Globus pallidus (tissue), 1 donor: ENCODE results near the gene ARMC9.
"Not testable (repeated sequence)": the region's sequence is repeated elsewhere in the genome, so short reads cannot be mapped to it uniquely, and the experiment has no call there.

ENCODE experiments used
- DNase-seq: peaks from one replicate; pipeline ENCODE4 v3.0.0-alpha.2; 2015; ENCODE audit warnings: low spot score

Gene ARMC9

GRCh38 chr2:231241755-231242507, 43.5 kb downstream of the ARMC9 start:
- DNase-seq: peak; percentile 20

DNA sequence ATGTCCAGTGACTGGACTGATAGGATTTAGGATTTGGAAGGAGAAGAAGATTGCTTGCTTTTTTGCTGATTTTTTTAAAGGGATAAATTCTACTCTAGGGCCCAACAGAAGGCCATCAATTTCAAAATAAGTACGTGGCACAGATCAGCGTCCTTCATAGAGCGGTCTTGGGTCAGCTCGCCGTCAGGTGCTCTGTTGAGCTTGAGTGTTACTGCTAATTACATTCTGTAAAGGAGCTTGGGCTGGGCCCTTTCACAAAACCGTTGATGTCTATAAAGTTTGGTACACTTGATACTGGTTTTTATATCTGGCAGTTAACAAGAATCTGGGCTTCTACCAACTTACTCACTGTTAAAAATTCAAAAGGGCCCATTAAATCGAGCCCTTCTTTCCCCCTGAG, 45.4 kb downstream of the ARMC9 start:
- no peak for DNase-seq

DNA sequence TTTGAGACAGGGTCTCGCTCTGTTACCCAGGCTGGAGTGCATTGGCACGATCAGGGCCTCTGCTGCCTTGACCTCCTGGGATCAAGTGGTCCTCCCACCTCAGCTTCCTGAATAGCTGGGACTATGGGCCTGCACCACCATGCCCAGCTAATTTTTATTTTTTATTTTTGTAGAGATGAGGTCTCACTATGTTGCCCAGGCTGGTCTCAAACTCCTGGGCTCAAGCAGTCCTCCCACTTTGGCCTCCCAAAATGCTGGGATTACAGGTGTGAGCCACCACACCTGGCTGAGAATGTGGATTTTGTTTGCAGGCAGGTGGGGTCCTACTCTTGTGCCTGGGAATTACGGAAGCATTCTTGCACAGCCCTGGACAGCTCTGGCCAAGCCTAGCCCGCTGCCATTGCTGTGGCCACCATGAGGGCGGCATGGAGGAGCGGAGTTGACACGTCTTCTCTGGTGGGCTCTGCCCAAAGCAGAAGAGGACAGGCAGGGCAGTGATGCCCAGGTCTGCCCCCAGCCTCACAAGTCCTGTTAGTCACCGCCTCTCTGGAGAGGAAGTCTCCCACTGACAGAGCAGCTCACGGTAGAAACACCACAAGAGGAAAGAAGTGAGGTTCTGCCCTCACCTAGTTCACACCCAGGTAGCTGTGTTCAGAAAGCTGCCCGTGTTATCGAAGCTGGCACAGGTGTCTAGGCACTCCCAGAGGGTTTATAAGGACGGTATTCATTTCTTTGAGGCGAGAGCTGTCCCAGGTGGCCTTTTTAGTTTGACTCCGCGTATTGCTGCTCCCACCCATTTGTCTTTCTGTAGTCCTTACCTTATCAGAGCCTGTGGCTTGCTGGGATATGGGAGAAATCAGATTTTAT, 46.2 kb downstream of the ARMC9 start:
- DNase-seq: no peak

DNA sequence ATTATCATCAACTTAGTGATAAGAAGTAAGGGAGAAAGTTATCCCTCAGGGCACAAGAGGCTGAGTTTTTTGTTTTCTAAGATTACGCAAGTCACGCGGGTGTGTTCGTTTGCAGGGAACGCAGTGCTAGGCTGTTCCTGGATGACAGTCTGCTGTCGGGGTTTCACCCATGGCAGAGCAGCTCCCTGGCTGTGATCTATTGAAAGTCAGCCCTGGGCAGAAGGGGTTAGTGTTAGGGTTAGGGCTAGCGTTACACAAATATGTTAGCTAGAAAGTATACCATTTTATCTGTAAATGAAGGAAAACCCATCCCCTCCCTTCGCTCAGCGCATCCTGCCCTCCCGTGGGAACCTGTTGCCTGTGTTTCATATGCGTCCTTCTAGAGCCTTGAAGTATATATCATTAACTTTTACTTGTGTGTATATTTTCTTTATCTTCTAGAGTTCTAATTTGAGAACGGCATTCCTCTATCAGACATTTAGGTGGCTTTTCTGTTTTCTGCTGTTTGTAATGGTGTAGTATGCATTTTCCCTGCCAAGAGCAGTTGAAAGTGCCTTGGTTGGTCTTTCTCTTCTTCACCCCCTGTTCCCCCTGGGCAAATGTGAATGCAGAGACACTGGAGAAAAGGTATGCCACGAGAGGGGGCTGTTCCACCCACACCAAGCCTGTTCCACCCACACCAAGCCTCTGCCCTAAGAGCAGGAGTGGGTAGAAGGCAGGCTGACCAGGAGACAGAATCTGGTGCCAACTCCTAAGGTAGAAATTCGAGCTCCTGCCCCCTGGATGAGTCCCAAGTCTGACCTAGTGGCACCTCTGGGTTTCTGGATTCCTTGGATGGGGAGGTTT, 47.0 kb downstream of the ARMC9 start:
- no peak for DNase-seq

DNA sequence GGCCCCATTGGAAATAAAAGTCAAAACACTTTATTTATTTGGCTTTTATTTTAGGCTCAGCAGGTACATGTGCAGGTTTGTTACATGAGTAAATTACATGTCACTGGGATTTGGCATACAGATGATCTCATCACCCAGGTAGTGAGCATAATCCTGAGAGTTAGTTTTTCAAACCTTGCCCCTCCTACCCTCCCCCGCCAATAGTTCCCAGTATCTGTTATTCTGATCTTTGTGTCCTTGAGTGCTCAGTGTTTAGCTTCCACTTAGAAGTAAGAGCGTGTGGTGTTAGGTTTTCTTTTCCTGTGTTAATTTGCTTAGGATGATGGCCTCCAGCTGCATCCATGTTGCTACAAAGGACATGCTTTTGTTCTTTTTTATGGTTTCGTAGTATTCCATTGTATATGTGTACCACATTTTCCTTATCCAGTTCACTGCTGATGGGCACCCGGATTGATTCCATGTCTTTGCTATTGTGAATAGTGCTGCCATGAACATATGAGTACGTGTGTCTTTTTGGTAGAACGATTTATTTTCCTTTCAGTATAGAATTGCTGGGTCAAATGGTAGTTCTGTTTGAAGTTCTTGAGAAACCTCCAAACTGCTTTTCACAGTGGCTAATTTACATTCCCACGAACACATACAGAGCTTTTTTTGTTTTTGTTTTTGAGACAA, 47.9 kb downstream of the ARMC9 start:
- no peak for DNase-seq

GRCh38 chr2:231250146-231250545, 51.7 kb downstream of the ARMC9 start:
- DNase-seq: no peak

DNA sequence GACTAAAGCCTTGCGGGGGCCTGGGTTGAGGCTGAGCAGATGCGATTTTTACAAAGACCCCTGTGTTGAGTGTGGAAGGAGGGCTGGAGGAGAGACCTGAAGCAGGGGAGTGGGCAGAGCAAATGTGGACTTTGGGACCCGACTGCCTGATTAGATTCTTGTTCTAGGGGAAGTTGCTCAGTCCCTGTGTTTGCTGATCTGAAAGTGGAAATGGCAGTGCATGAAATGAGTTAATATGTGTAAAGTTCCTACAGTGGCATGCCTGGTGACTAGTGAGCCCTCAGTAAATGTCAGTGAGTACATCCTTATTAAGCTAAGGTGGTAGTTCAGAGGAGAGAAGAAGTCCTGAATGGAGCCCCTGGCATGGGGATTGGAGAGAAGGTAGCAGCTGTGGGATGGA, 52.3 kb downstream of the ARMC9 start:
- no peak for DNase-seq

GRCh38 chr2:231253292-231253691, 54.9 kb downstream of the ARMC9 start:
- not testable (repeated sequence) for DNase-seq

GRCh38 chr2:231256494-231256893, 58.1 kb downstream of the ARMC9 start:
- DNase-seq: no peak

- no peak for DNase-seq
These were observed 59.3 kb downstream of the ARMC9 start for GRCh38 chr2:231257763-231258162.

GRCh38 chr2:231258701-231259100, 60.3 kb downstream of the ARMC9 start:
- no peak for DNase-seq

DNA sequence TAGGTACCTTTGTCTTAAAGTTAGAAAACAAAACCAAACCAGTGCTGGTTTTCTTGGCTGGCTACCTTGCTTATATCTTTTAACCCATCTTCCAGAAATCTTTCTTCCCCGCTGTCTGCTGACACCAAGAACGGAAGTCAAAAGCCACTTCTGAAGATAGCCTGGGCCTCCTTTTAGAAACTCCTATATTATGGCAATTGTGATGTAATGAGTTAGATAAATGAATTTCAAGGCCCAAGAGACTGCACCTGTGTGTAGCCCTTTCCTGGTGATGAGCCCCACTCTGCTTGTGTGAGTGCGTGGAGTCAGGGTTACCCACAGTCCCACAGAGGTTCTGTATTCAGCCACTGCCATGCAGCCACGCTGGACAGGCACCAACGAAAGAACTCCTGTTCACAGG, 60.7 kb downstream of the ARMC9 start:
- DNase-seq: no peak

DNA sequence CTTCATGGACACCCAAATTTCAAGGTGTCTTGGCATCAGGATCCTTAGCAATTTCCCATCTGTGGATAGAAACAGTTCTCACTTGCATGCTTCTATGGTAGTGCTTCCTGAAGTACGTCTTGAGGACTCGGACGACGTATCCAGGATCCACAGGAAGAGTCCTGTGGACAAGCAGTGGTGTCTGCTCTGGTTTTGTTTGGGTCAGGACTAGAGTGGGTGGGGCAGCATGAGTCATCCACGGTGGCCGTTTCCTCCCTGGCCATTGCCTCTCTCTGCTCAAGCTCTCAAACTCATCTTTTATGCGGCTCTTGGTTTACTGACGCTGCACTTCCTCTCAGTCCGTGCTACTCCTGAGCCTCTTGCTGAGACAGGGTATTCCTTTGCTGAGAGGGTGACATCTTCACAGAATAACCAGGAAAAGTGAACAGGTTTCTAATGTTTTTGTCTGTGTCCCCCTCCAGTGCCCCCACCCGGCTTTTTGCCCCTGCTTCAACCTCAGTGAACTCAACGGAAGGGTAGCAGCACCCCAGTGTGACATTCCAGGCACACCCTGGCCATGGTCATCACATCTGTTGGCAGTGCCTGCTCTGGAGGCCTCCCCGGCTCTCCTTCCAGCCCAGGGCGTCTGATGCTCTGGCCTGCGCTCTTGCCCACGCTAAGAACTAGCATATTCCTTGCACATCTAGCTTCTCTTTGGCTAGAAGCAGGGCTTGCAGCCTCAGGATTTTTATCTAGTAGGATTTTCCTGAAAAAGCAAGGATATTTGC, 62.2 kb downstream of the ARMC9 start:
- DNase-seq: no peak

DNA sequence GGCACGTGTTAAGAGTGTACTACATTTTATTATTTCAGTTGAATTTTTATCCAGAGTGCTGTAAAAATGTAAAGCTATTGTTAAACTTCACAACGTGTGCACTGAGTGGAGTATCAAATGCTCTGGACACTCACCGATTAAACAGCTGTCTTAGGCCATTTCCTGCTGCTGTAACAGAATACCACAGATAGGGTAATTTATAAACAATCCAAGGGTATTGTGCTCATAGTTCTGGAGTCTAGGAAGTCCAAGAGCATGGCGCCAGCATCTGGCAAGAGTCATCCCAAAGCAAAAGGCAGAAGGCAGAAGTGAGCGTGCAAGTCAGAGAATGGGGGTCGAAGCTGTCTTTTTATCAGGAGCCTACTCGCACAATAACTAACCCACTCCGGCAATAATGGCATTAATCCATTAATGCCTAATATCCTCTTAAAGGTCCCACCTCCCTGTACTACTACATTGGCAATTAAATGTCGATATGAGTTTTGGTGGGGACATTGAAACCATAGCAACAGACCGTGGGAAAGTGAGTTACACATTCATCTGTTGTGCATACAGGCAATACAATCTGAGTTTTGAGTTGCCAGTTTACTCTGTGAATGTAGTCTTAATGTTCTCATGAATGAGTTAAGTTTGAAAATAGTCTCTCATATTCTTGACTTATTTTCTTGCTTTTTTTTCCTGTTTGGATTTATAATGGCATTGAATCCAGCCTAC, 64.8 kb downstream of the ARMC9 start:
- DNase-seq: no peak

- no peak for DNase-seq
These were observed 72.0 kb downstream of the ARMC9 start for GRCh38 chr2:231270221-231271114.

DNA sequence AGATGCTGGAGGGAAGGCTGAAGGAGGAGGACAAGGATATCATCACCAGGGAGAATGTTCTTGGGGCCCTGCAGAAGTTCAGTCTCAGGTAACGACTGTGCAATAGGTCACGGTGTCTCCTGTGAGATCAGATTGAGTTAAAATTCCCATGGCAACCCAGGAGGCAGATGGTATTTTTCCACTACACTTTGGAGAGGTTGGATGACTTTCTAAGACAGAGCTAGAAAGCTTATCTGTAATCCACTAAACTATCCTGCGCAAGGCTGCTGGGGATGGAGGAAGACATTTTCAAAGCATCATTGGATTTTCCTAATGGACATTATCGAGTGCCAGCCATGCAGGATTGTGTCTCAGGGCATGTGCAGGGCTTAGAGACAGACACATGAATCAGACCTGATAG, 74.6 kb downstream of the ARMC9 start:
- DNase-seq: no peak

DNA sequence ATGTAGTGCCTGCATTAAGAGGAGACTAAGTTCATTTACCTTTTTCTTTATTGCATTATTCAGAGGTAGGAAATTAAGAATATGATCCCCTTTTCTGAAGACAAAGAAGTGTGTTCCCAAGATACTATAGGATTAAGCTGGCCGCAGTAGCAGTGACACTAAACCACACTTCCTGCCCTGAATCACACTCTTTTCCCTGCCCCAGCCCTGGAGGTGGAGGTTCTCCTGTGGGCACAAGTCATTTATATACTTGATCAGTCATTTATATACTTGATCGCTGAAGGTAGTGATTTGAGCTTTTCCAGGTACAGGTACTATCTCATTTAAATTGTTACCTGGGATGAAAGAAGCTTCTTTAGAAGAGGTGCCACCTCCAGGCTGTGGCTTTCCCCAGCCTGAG, 78.6 kb downstream of the ARMC9 start:
- DNase-seq: no peak

GRCh38 chr2:231277962-231278361, 79.5 kb downstream of the ARMC9 start:
- no peak for DNase-seq

GRCh38 chr2:231278868-231279267, 80.4 kb downstream of the ARMC9 start:
- no peak for DNase-seq
